Activated B cell treated with CpG ODN at 0.5 μM for 24 hours (primary cell): ENCODE data around the gene P4HA2. TPM values are rescaled to one million over a fixed set of nuclear protein-coding genes. Genes with fewer than 3 reads are reported as not detected.
A peak's percentile ranks its signal among the peaks of the same experiment; 100 is the strongest.

ENCODE experiments used
- ATAC-seq: fragments of 200-7000 bp; cut with Tn5 transposase; one replicate; pipeline ENCODE4 v1.10.0; 2021; ENCODE audit warnings: low read depth, mild to moderate bottlenecking, moderate library complexity
- CTCF ChIA-PET: fragments of 350-600 bp; sonication (Branson Sonifier 250); formaldehyde crosslinking; loops from one replicate; lab custom pipeline; 2021; ENCODE audit warnings: antibody characterized with exemption; lab: Charles Lee
- POLR2A ChIA-PET: fragments of 350-600 bp; sonication (Branson Sonifier 250); formaldehyde crosslinking; loops from one replicate; lab custom pipeline; 2021; ENCODE audit warnings: antibody characterized with exemption; lab: Charles Lee
- DNase-seq: peaks from one replicate; pipeline ENCODE4 v3.0.0; 2022
- H3K27ac Mint-ChIP-seq: one replicate; pipeline ENCODE4 v1.8.0; 2020; ENCODE audit warnings: mixed read lengths
- H3K27me3 Mint-ChIP-seq: one replicate; pipeline ENCODE4 v1.8.0; 2021; ENCODE audit warnings: mixed read lengths
- H3K36me3 Mint-ChIP-seq: one replicate; pipeline ENCODE4 v1.8.0; 2021; ENCODE audit warnings: low read depth, mixed read lengths
- H3K4me1 Mint-ChIP-seq: one replicate; pipeline ENCODE4 v1.8.0; 2021; ENCODE audit warnings: mixed read lengths
- H3K4me3 Mint-ChIP-seq: one replicate; pipeline ENCODE4 v1.8.0; 2020; ENCODE audit warnings: mild to moderate bottlenecking, mixed read lengths
- H3K9me3 Mint-ChIP-seq: one replicate; pipeline ENCODE4 v1.8.0; 2020; ENCODE audit warnings: mixed read lengths
- intact Hi-C: fragments of 100-400 bp; cut with micrococcal nuclease; formaldehyde crosslinking; loops from one replicate; pipeline ENCODE4 v1.15.1; 2024
- total RNA-seq: library from RNA; stranded (reverse); gene quantifications from 2 replicates; pipeline ENCODE4 v1.2.3, GENCODE V29; 2022
- TF ChIP-seq, protein P1 (sequence below): fragments of 200-600 bp; IDR thresholded peaks from one replicate; pipeline ENCODE4 v1.8.0; 2022; ENCODE audit warnings: antibody characterized with exemption, mild to moderate bottlenecking

P4HA2 gene
- total RNA-seq, 1 donor from 2014 or later, result 0.29 TPM

DNA sequence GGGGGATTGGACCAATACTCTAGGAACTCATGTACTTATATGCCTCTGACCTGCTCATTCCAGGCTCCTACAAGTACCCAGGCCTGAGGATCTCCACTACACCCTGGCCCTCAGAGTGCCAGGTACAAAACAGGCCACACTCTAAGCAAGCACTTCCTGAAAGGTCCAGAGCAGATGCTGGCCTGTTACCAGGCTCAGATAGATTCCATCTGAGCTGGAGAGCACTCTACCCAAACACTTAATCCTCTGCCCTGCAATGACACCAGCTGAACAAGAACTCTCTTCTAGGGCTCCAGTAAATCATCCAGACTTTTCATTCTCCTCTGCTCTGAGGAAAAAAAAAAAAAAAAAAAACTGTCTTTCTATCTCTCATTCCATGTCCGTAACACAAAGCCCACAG is 2.9 kb downstream of the P4HA2 start:
- ATAC-seq (no peak), DNase-seq (no peak)
- no peak overlapping the region for H3K4me3 Mint-ChIP-seq
- ChIA-PET POLR2A (interaction anchor here (0.6 to 0.7 kb wide), 2 partner anchors 578 to 738 kb away, joined by 4 to 9 read pairs; no protein-coding TSS in a partner anchor), CTCF (interaction anchor here (1.3 to 1.7 kb wide), 2 partner anchors 14 to 15 kb away, joined by 4 read pairs; no protein-coding TSS in a partner anchor)
- no peaks in the 10 kb centered on the region for H3K36me3 Mint-ChIP-seq
- no peak overlapping the region for H3K27ac Mint-ChIP-seq
- no peaks in the 10 kb centered on the region for H3K9me3 Mint-ChIP-seq
- intact Hi-C loops, result loop anchor here (5.0 kb wide), 2 partner anchors 32 to 122 kb away; no protein-coding TSS in a partner anchor
- TF ChIP-seq, protein P1, sequence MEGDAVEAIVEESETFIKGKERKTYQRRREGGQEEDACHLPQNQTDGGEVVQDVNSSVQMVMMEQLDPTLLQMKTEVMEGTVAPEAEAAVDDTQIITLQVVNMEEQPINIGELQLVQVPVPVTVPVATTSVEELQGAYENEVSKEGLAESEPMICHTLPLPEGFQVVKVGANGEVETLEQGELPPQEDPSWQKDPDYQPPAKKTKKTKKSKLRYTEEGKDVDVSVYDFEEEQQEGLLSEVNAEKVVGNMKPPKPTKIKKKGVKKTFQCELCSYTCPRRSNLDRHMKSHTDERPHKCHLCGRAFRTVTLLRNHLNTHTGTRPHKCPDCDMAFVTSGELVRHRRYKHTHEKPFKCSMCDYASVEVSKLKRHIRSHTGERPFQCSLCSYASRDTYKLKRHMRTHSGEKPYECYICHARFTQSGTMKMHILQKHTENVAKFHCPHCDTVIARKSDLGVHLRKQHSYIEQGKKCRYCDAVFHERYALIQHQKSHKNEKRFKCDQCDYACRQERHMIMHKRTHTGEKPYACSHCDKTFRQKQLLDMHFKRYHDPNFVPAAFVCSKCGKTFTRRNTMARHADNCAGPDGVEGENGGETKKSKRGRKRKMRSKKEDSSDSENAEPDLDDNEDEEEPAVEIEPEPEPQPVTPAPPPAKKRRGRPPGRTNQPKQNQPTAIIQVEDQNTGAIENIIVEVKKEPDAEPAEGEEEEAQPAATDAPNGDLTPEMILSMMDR, result no peak
- peaks cover 11% of the 10 kb centered on the region for H3K27me3 Mint-ChIP-seq
- H3K4me1 Mint-ChIP-seq, result peaks cover 26% of the 10 kb centered on the region

DNA sequence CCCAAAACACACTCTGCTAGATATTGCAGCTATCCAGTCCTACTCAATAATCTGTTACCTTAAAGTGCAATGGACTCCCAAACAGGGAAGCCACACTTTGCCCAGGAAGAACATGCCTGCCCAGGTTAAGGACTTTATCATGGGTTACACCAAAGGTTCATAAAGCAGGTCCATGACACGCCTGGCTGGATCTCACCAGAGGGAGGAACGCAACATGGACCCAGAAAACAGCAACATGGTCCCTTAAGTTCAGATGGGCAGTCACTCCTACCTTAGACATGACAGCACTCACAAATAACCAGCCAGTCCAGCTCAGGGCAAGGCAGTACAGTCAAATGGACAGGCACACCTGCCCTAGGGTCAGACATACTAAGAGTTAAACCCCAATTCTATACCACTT is 3.8 kb downstream of the P4HA2 start:
- no peaks in the 10 kb centered on the region for H3K9me3 Mint-ChIP-seq
- no peak for DNase-seq
- ChIA-PET POLR2A (no interaction called here), CTCF (interaction anchor here (0.7 to 1.7 kb wide), 2 partner anchors 16 to 45 kb away, joined by 4 read pairs; no protein-coding TSS in a partner anchor)
- H3K27ac Mint-ChIP-seq, result no peak overlapping the region
- ATAC-seq, result no peak
- peaks cover 11% of the 10 kb centered on the region for H3K27me3 Mint-ChIP-seq
- H3K36me3 Mint-ChIP-seq, result no peaks in the 10 kb centered on the region
- H3K4me3 Mint-ChIP-seq, result no peak overlapping the region
- H3K4me1 Mint-ChIP-seq, result peaks cover 18% of the 10 kb centered on the region
- intact Hi-C loops, result no loop called here
- TF ChIP-seq, protein P1, result no peak

DNA sequence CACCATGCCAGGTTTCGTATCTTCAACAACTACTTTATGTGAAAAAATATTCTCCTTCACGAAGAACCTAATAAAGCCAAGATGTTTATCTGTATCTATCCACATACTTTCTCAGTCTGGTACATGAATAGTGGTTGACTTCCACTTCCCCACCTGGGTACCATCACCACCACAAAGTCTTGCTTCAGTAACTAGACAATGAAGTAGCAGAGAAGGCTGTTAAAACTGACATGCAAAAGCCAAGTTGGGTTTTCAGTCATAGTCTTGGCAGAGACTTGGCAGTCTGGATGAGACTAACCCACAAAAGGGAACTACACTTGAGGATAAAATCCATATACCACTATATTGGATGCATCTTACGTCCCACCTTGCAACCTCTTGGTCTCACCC is 5.0 kb downstream of the P4HA2 start:
- POLR2A ChIA-PET, result no interaction called here
- Mint-ChIP-seq H3K4me1 (peaks cover 14% of the 10 kb centered on the region), H3K36me3 (no peaks in the 10 kb centered on the region), H3K27ac (no peak overlapping the region), H3K27me3 (peaks cover 11% of the 10 kb centered on the region), H3K9me3 (no peaks in the 10 kb centered on the region), H3K4me3 (no peak overlapping the region)
- CTCF ChIA-PET, result no interaction called here
- TF ChIP-seq, protein P1, result no peak
- intact Hi-C loops, result no loop called here
- DNase-seq (no peak), ATAC-seq (peak; percentile 84)

DNA sequence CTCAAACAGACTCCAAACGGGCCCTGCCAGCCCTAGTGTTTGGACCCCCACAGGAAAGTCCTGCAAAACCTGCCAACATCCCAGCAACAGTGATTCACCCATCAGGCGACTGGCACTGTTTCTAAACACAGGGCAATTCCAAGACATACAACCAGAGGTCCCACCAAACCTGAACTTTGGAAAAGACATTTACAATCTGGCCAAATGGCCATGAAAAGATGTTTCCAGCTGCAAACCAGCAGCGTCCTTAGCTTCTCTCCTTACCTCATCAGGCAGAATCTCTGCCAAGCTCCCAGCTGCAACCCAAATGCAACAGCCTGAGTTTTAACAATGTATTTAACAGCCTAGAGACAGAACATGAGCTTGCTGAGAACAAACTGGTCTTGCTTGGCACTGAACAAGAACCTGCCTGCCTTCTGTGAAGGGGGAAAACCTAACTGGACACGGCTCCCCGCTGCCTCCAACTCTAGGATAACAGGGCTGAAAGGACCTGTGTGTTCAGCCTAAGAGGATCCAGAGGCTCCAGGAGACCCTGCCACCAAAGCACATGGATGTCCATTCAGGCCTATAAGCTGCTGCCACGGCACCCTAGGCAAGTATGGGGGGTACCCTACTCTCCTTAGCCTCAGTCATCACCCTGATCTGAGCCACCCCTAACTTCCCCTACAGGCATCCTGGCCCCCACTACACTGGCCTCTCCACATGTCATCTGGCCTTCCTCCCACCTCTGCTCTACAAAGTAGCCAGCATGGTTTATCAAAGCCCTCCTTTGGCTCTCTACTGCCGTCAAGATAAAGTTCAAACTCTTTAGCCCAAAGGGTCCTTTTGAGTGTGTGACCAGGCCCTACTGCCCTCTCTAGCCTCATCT is 5.6 kb downstream of the P4HA2 start:
- TF ChIP-seq, protein P1, result no peak
- no peaks in the 10 kb centered on the region for H3K36me3 Mint-ChIP-seq
- no peak for DNase-seq
- no peak overlapping the region for H3K4me3 Mint-ChIP-seq
- peak; percentile 15 for ATAC-seq
- no peak overlapping the region for H3K27ac Mint-ChIP-seq
- ChIA-PET CTCF (interaction anchor here (0.7 to 1.1 kb wide), 2 partner anchors 17 to 632 kb away, joined by 3 read pairs; no protein-coding TSS in a partner anchor), POLR2A (no interaction called here)
- peaks cover 13% of the 10 kb centered on the region for H3K4me1 Mint-ChIP-seq
- peaks cover 10% of the 10 kb centered on the region for H3K27me3 Mint-ChIP-seq
- H3K9me3 Mint-ChIP-seq, result no peaks in the 10 kb centered on the region
- intact Hi-C loops, result no loop called here

DNA sequence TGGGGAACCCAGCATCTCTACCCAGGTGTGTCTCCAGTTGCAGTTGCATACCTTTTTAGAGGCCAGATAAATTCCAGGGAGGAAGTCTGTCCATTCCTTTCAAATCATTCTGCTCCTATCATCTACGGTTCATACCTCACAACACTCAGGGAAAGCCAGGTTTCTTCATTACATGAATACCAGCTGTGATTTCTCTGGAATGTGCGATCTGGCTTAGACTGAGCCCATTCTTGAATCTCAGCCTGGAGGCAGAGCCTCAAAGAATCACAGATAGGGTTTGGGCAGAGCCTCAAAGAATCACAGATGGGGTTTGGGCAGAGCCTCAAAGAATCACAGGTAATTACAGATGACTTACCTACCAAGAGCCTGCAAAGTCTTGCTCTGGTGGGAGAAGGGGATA is 7.2 kb downstream of the P4HA2 start:
- TF ChIP-seq, protein P1, result no peak
- H3K4me1 Mint-ChIP-seq, result peaks cover 13% of the 10 kb centered on the region
- no peak for ATAC-seq
- intact Hi-C loops, result no loop called here
- H3K27ac Mint-ChIP-seq, result no peak overlapping the region
- no peaks in the 10 kb centered on the region for H3K9me3 Mint-ChIP-seq
- no peak for DNase-seq
- H3K27me3 Mint-ChIP-seq, result peaks cover 3% of the 10 kb centered on the region
- no peaks in the 10 kb centered on the region for H3K36me3 Mint-ChIP-seq
- CTCF ChIA-PET, result interaction anchor here (1.5 kb wide), 1 partner anchor 31 kb away, joined by 3 read pairs; no protein-coding TSS in a partner anchor
- H3K4me3 Mint-ChIP-seq, result no peak overlapping the region
- POLR2A ChIA-PET, result interaction anchor here (0.5 kb wide), 1 partner anchor 67 kb away, joined by 3 read pairs; no protein-coding TSS in a partner anchor
